Kidney (tissue), 14 donors: ENCODE measurements around the gene CLDN17. TPM values are rescaled to one million over a fixed set of nuclear protein-coding genes. Genes with fewer than 3 reads are reported as not detected.

Source experiments
- DNase-seq, 5 donors: peaks; one replicate each; pipeline ENCODE4 v3.0.0-alpha.2; 2013 to 2020
- FAIRE-seq: peaks from 2 replicates; lab custom pipeline; 2012; peaks lifted over from hg19 to GRCh38; lab: Jason Lieb, UNC
- H3K27ac ChIP-seq, 2 donors: one replicate each; pipeline ENCODE4 v1.7.0; 2013; ENCODE audit warnings: low read depth in 2 of 2, low read length in 2 of 2, inconsistent platforms in 1 of 2
- H3K27me3 ChIP-seq: one replicate; pipeline ENCODE4 v1.7.1; 2013; ENCODE audit warnings: low read length, inconsistent platforms; ENCODE audit not compliant: control insufficient read depth, insufficient read depth
- H3K36me3 ChIP-seq, 3 donors: one replicate each; pipeline versions ENCODE4 v1.7.0 to v1.7.1; 2013; ENCODE audit warnings: low read length in 3 of 3, control low read depth in 1 of 3, inconsistent platforms in 1 of 3; ENCODE audit not compliant: insufficient read depth in 3 of 3, control insufficient read depth in 2 of 3
- H3K4me1 ChIP-seq, 3 donors: one replicate each; pipeline versions ENCODE4 v1.7.0 to v1.7.1; 2013; ENCODE audit warnings: low read length in 3 of 3, inconsistent platforms in 1 of 3, low read depth in 1 of 3; ENCODE audit not compliant: control insufficient read depth in 2 of 3, insufficient read depth in 2 of 3
- H3K4me3 ChIP-seq, 3 donors: one replicate each; pipeline versions ENCODE4 v1.7.0 to v1.8.1; 2013; ENCODE audit warnings: low read length in 3 of 3, control low read depth in 1 of 3, inconsistent platforms in 1 of 3
- H3K9ac ChIP-seq, 3 donors: one replicate each; pipeline versions ENCODE4 v1.7.0 to v1.7.1; 2013; ENCODE audit warnings: low read length in 3 of 3, control low read depth in 1 of 3, inconsistent platforms in 1 of 3
- H3K9me3 ChIP-seq, 3 donors: one replicate each; pipeline versions ENCODE4 v1.7.0 to v1.7.1; 2013; ENCODE audit warnings: low read length in 3 of 3, control low read depth in 1 of 3, inconsistent platforms in 1 of 3; ENCODE audit not compliant: control insufficient read depth in 2 of 3, insufficient read depth in 1 of 3
- CTCF ChIP-seq: IDR thresholded peaks from 3 replicates; pipeline ENCODE4 v1.5.1; 2012; ENCODE audit warnings: mild to moderate bottlenecking, moderate library complexity, borderline replicate concordance; ENCODE audit not compliant: insufficient read depth; ENCODE audit errors: extremely low read depth
- intact Hi-C: fragments of 100-400 bp; cut with DNase I; formaldehyde crosslinking; loops from one replicate; pipeline ENCODE4 v1.11.1; 2022
- polyA plus RNA-seq: library from polyadenylated mRNA; stranded (reverse); fragments of 350-450 nt; fragmentation: Illumina TruSeq; extraction: RNeasy Lipid Tissue Mini Kit (QIAGEN cat#74804); gene quantifications from one replicate; pipeline ENCODE4 v1.2.3, GENCODE V29; 2014; ENCODE audit warnings: low read depth, low replicate concordance; ENCODE audit not compliant: insufficient read depth
- total RNA-seq: library from RNA; stranded (reverse); fragmentation: NEBNext Ultra II Directional; extraction: Animal tissue kit (Norgen Biotek cat#: 25700); gene quantifications from one replicate; pipeline ENCODE4 v1.2.1, GENCODE V29; 2021
- donor health status: control.
- donor health status: control.
- donor health status: control.
- donor health status: control.
- donor health status: control.
- donor health status: DM: yes; HTN: yes; CAD: no.
- donor health status: Normal renal cell carcinoma (clear cell type).

CLDN17 gene
- total and polyA plus RNA-seq, 2 donors from 2014 or later: not detected

- TF ChIP-seq CTCF: no peak
- DNase-seq (no peak), FAIRE-seq (no peak)
- Histone ChIP-seq H3K27me3 (no peaks in the 10 kb centered on the region), H3K27ac (no peak overlapping the region), H3K9me3 (no peaks in the 10 kb centered on the region), H3K9ac (no peak overlapping the region), H3K4me1 (no peaks in the 10 kb centered on the region), H3K4me3 (no peak overlapping the region), H3K36me3 (no peaks in the 10 kb centered on the region)
- intact Hi-C loops: no loop called here
Observed at GRCh38 chr21:30186242-30186641, 19.6 kb upstream of the CLDN17 start.

- no peak overlapping the region for H3K27ac ChIP-seq
- H3K9me3 ChIP-seq: no peaks in the 10 kb centered on the region
- no peak for DNase-seq
- H3K27me3 ChIP-seq: no peaks in the 10 kb centered on the region
- H3K36me3 ChIP-seq: no peaks in the 10 kb centered on the region
- H3K4me3 ChIP-seq: no peak overlapping the region
- no peaks in the 10 kb centered on the region for H3K4me1 ChIP-seq
- no peak for TF ChIP-seq CTCF
- no peak for FAIRE-seq
- intact Hi-C loops: no loop called here
- no peak overlapping the region for H3K9ac ChIP-seq
Observed at GRCh38 chr21:30168086-30168485, 1.5 kb upstream of the CLDN17 start.

- intact Hi-C loops: no loop called here
- Histone ChIP-seq H3K27ac (no peak overlapping the region), H3K36me3 (no peaks in the 10 kb centered on the region), H3K4me3 (no peak overlapping the region), H3K4me1 (no peaks in the 10 kb centered on the region), H3K27me3 (no peaks in the 10 kb centered on the region), H3K9me3 (no peaks in the 10 kb centered on the region), H3K9ac (no peak overlapping the region)
- TF ChIP-seq CTCF: no peak
- no peak for FAIRE-seq
- DNase-seq: no peak
Observed at GRCh38 chr21:30166171-30166570, 434 bp downstream of the CLDN17 start.

- Histone ChIP-seq H3K36me3 (no peaks in the 10 kb centered on the region), H3K4me1 (no peaks in the 10 kb centered on the region), H3K4me3 (no peak overlapping the region), H3K27ac (no peak overlapping the region), H3K9me3 (no peaks in the 10 kb centered on the region), H3K9ac (no peak overlapping the region), H3K27me3 (no peaks in the 10 kb centered on the region)
- no peak for FAIRE-seq
- no peak for TF ChIP-seq CTCF
- intact Hi-C loops: no loop called here
- no peak for DNase-seq
Observed at GRCh38 chr21:30164796-30165195, 1.8 kb downstream of the CLDN17 start.
